Upper lobe of left lung (tissue), 4 donors: ENCODE results near the gene RMND1.

Experiments
- CTCF ChIP-seq, 6 experiments: fragments of 450-650 bp in 4 of 6; fragments of 200-600 bp in 2 of 6; sonication (generic) in 2 of 6; IDR thresholded peaks; one replicate each; pipeline ENCODE4 v1.5.1; 2016 to 2019; ENCODE audit warnings: antibody characterized with exemption in 6 of 6
- EP300 ChIP-seq, 4 donors: sonication (generic); formaldehyde crosslinking; IDR thresholded peaks; one replicate each; pipeline ENCODE4 v1.5.1; 2017; ENCODE audit warnings: antibody characterized with exemption in 4 of 4, control low read depth in 2 of 4
- POLR2A ChIP-seq, 4 donors: fragments of 450-650 bp; IDR thresholded peaks; one replicate each; pipeline ENCODE4 v1.5.1; 2016 to 2017; ENCODE audit warnings: antibody characterized with exemption in 4 of 4, mild to moderate bottlenecking in 2 of 4
- POLR2AphosphoS5 ChIP-seq, 2 donors: sonication (generic); formaldehyde crosslinking; IDR thresholded peaks; one replicate each; pipeline ENCODE4 v1.5.1; 2017; ENCODE audit warnings: antibody characterized with exemption in 2 of 2

- TF ChIP-seq CTCF (IDR thresholded peaks at IDR 0.05) (peak in 1 of 6 experiments; percentile 7), POLR2A (IDR thresholded peaks at IDR 0.05) (peak in 3 of 4 donors; percentile 9 to 71 (median 29)), POLR2AphosphoS5 (IDR thresholded peaks at IDR 0.05) (peak; percentile 89 to 90), EP300 (IDR thresholded peaks at IDR 0.05) (no peak)
Measured at GRCh38 chr6:151390276-151390850, 61.6 kb downstream of the RMND1 start.
